Mucosa of stomach (tissue), 1 donor: ENCODE results near the gene ACR.

ENCODE experiments used
- H3K27me3 ChIP-seq: one replicate; pipeline ENCODE4 v1.7.0; 2013; ENCODE audit warnings: mild to moderate bottlenecking, low read length; ENCODE audit not compliant: control insufficient read depth, insufficient read depth
- H3K36me3 ChIP-seq: one replicate; pipeline ENCODE4 v1.7.0; 2013; ENCODE audit warnings: low read length; ENCODE audit not compliant: control insufficient read depth, insufficient read depth
- H3K4me1 ChIP-seq: one replicate; pipeline ENCODE4 v1.7.0; 2013; ENCODE audit warnings: mild to moderate bottlenecking, low read length; ENCODE audit not compliant: control insufficient read depth, insufficient read depth
- H3K4me3 ChIP-seq: one replicate; pipeline ENCODE4 v1.7.0; 2013; ENCODE audit warnings: low read length
- H3K9ac ChIP-seq: one replicate; pipeline ENCODE4 v1.7.0; 2013; ENCODE audit warnings: mild to moderate bottlenecking, low read length, moderate library complexity
- H3K9me3 ChIP-seq: one replicate; pipeline ENCODE4 v1.7.0; 2013; ENCODE audit warnings: mild to moderate bottlenecking, low read length, moderate library complexity; ENCODE audit not compliant: control insufficient read depth
- donor health status: Pancreatic carcinoma.

The ACR gene

DNA sequence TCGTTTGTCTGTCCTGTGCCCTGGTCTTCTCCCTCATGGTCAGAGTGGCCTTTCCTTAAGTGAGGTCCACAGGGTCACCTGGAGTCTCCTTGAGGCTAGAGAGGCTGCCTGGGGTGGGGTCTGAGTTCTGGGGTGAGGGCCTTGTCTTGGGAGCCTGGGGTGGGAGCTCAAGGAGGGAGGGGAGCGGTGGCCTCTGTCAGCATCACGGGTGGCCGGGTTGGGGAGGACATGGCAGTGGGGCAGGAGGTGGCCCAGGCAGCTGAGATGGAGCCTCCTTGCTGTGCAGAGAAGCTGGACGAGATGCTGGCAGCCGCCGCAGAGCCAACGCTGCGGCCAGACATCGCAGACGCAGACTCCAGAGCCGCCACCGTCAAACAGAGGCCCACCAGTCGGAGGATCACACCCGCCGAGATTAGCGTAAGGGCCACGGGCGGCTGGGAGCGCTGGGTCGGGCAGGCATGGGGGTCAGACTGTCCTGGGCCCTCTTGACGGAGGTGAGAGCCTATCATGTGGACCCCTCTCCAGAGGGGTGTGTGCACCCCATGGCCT is 23.3 kb upstream of the ACR start:
- no peak overlapping the region for H3K9ac ChIP-seq
- H3K9me3 ChIP-seq: no peaks in the 10 kb centered on the region
- peaks cover 5% of the 10 kb centered on the region for H3K4me1 ChIP-seq
- H3K27me3 ChIP-seq: peaks cover 6% of the 10 kb centered on the region
- H3K36me3 ChIP-seq: no peaks in the 10 kb centered on the region
- no peak overlapping the region for H3K4me3 ChIP-seq

DNA sequence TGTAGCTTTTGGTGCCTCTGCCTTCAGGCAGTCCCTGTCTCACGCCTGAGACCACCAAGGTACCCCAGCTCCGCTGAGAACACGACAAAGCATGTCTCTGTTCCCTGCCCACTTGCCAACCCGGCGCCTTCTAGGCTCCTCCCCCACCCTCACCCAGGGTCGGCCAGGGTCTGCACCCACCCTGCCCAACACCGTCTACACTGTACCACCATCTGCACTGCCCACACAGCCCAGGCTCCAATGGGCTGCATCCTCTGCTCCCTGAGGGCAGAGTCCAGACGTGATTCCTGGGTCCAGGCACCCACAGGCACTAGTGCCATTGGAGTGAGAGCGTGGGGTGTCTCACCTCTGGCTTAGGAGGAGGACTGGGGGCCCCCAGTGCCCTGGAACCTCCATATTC is 22.8 kb upstream of the ACR start:
- H3K9ac ChIP-seq: no peak overlapping the region
- H3K36me3 ChIP-seq: no peaks in the 10 kb centered on the region
- no peaks in the 10 kb centered on the region for H3K9me3 ChIP-seq
- H3K4me1 ChIP-seq: peaks cover 5% of the 10 kb centered on the region
- peaks cover 10% of the 10 kb centered on the region for H3K27me3 ChIP-seq
- no peak overlapping the region for H3K4me3 ChIP-seq

DNA sequence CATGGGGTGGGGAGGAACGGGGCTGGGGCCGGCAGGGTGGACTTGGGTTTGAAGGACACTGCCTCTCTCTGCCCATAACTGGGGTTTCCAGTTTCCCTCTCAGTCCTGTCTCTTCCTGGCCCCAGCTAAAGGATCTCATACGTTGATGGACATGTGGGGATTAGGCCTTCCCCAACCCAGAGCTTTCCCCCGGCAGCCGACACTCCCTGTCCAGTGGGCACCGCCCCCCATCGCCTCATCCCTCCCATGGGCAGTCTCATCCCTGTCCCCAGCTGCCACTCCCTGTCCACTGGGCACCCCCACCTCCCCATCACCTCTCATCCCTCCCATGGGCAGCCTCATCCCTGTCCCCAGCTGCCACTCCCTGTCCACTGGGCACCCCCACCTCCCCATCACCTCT is 22.2 kb upstream of the ACR start:
- no peak overlapping the region for H3K4me3 ChIP-seq
- H3K4me1 ChIP-seq: peaks cover 5% of the 10 kb centered on the region
- H3K36me3 ChIP-seq: no peaks in the 10 kb centered on the region
- no peaks in the 10 kb centered on the region for H3K9me3 ChIP-seq
- no peak overlapping the region for H3K9ac ChIP-seq
- peaks cover 11% of the 10 kb centered on the region for H3K27me3 ChIP-seq

DNA sequence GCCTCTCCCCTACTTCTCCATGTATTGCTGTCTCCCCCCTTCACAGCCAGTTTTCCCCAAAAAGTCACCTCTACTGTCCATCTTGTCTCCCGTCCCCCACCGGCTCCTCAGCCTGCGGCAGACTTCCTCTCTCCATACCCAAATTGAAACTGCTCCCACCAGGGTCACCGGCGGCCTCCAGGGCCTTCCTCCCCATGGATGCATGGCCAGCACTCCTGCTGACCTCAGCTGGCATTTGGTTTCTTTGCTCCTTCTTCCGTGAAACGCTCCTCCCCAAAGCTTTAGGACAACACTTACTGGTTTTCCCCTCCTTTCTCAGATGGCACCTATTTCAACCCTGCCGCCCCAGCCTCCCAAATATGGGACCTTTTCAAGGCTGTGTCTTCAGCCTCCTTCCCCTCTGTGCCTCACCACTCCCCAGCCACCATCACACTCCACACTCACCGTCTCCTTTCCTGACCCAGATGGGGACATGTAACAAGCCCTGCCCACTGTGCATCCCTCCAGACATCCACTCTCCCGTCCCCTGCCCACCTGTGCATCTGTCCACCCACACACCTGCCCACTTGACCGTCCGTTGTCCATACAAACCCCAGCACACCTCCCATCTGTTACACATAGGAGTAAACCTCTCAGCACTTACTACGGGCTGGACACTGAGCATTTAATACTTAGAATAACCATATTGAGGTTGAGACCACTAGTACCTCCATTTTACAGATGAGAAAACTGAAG is 21.5 kb upstream of the ACR start:
- H3K4me1 ChIP-seq: peaks cover 5% of the 10 kb centered on the region
- no peaks in the 10 kb centered on the region for H3K36me3 ChIP-seq
- H3K9me3 ChIP-seq: no peaks in the 10 kb centered on the region
- peaks cover 18% of the 10 kb centered on the region for H3K27me3 ChIP-seq
- H3K9ac ChIP-seq: no peak overlapping the region
- no peak overlapping the region for H3K4me3 ChIP-seq

DNA sequence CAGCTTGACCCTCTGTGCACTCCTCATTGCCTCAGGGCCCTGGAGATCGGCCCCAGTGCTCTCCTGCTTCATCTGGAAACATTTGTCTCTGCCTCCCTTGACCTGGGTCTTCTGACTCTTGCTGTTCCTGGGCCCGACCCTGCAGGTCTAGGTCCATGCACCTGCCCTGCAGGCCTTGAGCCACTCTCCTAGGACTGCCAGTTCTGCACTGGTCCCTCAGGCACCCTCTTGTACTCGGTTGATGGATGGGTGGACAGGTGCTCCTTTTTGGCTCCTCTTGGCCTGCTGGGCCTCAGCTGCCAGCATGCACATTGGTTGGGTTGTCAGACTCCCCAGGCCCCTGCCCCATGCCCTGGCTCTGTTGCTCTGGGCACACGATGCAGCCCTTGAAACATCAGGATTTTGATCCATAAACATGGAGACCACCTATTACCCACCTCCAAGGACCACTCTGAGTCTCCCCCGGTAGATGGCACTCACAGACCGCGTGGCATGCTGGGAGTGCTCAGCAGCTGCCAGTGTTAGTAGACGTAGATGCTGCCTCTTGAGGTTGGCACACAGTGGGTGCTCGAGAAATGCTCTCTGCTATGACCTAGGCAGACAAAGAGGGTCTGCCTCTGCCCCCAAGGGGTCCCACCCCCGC is 20.2 kb upstream of the ACR start:
- H3K4me1 ChIP-seq: peaks cover 5% of the 10 kb centered on the region
- H3K36me3 ChIP-seq: no peaks in the 10 kb centered on the region
- no peak overlapping the region for H3K4me3 ChIP-seq
- no peak overlapping the region for H3K9ac ChIP-seq
- H3K9me3 ChIP-seq: no peaks in the 10 kb centered on the region
- H3K27me3 ChIP-seq: peaks cover 25% of the 10 kb centered on the region

DNA sequence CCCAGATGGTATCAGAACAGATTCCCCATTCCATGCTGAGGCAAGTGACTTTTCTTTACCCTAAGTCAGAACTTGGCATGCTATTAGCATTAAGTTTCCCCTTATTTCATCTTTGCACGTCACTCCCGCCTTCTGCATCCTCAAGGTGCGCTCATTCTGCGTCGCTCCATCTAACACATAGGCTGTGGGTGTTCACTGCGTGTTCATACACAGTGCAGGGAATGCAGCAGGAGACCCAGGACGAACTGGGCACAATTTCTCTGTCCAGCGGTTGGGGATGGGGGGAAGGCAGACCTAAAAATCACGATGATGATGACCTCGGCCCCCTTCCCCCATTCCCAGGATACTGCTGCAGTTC is 19.7 kb upstream of the ACR start:
- Histone ChIP-seq H3K27me3 (peaks cover 25% of the 10 kb centered on the region), H3K9me3 (no peaks in the 10 kb centered on the region), H3K4me1 (peaks cover 5% of the 10 kb centered on the region), H3K9ac (no peak overlapping the region), H3K36me3 (no peaks in the 10 kb centered on the region), H3K4me3 (no peak overlapping the region)

DNA sequence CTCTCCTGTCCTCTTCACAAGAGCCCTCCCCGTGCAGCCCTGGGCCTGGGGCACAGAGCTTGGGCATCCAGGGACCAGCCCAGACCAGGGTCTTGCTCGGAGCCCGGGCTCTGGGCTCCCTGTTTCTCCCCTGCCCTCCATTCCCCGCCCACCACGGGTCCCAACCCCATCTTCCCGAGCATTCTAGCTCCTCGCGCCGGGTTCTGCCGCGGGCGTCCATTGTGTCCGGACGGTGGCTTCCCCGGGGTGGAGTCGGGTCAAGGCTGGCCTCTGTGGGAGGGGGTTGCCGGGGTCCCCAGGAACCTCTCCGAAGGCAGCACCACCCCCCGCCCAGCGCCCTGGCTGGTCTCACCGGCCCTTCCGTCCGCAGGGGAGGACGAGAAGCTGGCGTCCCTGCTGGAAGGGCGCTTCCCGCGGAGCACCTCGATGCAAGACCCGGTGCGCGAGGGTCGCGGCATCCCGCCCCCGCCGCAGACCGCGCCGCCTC is 18.1 kb upstream of the ACR start:
- Histone ChIP-seq H3K4me1 (no peaks in the 10 kb centered on the region), H3K4me3 (no peak overlapping the region)

DNA sequence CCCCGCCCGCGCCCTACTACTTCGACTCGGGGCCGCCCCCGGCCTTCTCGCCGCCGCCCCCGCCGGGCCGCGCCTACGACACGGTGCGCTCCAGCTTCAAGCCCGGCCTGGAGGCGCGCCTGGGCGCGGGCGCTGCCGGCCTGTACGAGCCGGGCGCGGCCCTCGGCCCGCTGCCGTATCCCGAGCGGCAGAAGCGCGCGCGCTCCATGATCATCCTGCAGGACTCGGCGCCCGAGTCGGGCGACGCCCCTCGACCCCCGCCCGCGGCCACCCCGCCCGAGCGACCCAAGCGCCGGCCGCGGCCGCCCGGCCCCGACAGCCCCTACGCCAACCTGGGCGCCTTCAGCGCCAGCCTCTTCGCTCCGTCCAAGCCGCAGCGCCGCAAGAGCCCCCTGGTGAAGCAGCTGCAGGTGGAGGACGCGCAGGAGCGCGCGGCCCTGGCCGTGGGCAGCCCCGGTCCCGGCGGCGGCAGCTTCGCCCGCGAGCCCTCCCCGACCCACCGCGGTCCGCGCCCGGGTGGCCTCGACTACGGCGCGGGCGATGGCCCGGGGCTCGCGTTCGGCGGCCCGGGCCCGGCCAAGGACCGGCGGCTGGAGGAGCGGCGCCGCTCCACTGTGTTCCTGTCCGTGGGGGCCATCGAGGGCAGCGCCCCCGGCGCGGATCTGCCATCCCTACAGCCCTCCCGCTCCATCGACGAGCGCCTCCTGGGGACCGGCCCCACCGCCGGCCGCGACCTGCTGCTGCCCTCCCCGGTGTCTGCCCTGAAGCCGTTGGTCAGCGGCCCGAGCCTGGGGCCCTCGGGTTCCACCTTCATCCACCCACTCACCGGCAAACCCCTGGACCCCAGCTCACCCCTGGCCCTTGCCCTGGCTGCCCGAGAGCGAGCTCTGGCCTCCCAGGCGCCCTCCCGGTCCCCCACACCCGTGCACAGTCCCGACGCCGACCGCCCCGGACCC is 17.4 kb upstream of the ACR start:
- no peaks in the 10 kb centered on the region for H3K9me3 ChIP-seq
- no peak overlapping the region for H3K4me3 ChIP-seq
- no peak overlapping the region for H3K9ac ChIP-seq
- no peaks in the 10 kb centered on the region for H3K36me3 ChIP-seq
- no peaks in the 10 kb centered on the region for H3K4me1 ChIP-seq
- H3K27me3 ChIP-seq: peaks cover 25% of the 10 kb centered on the region

More for the DNA sequence above, 18.1 kb upstream of the ACR start:
- H3K36me3 ChIP-seq: no peaks in the 10 kb centered on the region
- peaks cover 25% of the 10 kb centered on the region for H3K27me3 ChIP-seq
- no peak overlapping the region for H3K9ac ChIP-seq
- no peaks in the 10 kb centered on the region for H3K9me3 ChIP-seq

DNA sequence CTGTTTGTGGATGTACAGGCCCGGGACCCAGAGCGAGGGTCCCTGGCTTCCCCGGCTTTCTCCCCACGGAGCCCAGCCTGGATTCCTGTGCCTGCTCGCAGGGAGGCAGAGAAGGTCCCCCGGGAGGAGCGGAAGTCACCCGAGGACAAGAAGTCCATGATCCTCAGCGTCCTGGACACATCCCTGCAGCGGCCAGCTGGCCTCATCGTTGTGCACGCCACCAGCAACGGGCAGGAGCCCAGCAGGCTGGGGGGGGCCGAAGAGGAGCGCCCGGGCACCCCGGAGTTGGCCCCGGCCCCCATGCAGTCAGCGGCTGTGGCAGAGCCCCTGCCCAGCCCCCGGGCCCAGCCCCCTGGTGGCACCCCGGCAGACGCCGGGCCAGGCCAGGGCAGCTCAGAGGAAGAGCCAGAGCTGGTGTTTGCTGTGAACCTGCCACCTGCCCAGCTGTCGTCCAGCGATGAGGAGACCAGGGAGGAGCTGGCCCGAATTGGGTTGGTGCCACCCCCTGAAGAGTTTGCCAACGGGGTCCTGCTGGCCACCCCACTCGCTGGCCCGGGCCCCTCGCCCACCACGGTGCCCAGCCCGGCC is 16.7 kb upstream of the ACR start:
- no peaks in the 10 kb centered on the region for H3K9me3 ChIP-seq
- peaks cover 25% of the 10 kb centered on the region for H3K27me3 ChIP-seq
- H3K36me3 ChIP-seq: no peaks in the 10 kb centered on the region
- H3K9ac ChIP-seq: no peak overlapping the region
- H3K4me3 ChIP-seq: no peak overlapping the region
- H3K4me1 ChIP-seq: no peaks in the 10 kb centered on the region

DNA sequence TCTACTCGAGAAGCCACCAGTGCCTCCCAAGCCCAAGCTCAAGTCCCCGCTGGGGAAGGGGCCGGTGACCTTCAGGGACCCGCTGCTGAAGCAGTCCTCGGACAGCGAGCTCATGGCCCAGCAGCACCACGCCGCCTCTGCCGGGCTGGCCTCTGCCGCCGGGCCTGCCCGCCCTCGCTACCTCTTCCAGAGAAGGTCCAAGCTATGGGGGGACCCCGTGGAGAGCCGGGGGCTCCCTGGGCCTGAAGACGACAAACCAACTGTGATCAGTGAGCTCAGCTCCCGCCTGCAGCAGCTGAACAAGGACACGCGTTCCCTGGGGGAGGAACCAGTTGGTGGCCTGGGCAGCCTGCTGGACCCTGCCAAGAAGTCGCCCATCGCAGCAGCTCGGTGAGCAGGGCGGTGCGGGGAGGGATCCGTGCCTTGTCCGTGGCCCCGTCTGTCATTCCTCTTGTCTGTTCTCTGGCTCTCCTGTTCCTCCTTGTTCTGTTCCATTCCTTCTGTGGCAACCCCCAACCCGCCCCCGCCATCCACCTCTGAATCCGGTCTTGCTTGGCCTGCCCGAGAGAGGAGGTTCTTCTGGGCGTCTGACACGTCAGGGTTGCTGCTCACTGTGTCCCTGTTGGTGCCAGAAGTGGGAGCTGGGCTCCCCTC is 15.8 kb upstream of the ACR start:
- H3K27me3 ChIP-seq: peaks cover 25% of the 10 kb centered on the region
- no peaks in the 10 kb centered on the region for H3K9me3 ChIP-seq
- no peak overlapping the region for H3K9ac ChIP-seq
- H3K36me3 ChIP-seq: no peaks in the 10 kb centered on the region
- H3K4me3 ChIP-seq: no peak overlapping the region
- H3K4me1 ChIP-seq: no peaks in the 10 kb centered on the region

DNA sequence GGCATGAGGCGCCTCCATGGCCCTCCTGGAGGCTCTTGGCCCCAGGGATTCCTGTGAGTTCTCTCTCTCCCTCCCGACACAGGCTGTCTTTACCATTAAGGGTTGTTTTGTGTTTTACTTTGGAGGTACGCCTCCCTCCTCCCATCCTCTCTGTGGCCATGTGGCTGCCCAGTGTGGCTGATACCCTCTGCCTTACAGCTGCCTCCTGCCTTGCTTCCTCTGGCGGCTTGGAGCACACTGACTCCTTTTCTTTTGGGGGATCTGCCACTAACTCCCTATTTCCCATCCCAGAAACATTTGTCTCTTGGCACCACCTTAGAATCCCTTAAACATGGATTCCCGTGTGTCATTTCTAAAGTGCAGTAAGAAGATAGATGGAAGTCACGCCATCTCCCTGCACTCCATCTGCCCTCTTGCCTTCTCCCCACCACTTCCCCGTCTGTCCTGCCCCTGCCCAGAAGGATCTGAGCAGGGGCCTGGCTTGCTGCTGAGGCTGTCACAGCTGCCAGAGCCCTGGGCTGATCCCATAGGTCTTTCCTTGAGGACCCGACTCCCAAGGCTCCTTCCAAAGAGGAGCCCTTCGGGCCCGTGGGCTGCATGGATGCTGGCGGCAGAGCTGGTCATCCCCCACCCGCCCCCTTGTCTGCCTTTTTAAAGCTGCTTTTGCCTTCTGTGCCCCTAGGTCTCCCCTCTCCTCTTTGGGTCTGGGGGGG is 15.1 kb upstream of the ACR start:
- Histone ChIP-seq H3K9me3 (no peaks in the 10 kb centered on the region), H3K27me3 (peaks cover 25% of the 10 kb centered on the region), H3K4me1 (no peaks in the 10 kb centered on the region), H3K9ac (no peak overlapping the region), H3K4me3 (no peak overlapping the region), H3K36me3 (no peaks in the 10 kb centered on the region)
